ENCODE data around the gene SPOPL. TPM values are rescaled to one million over a fixed set of nuclear protein-coding genes. Genes with fewer than 3 reads are reported as not detected.
"Not testable (repeated sequence)": the region's sequence is repeated elsewhere in the genome, so short reads cannot be mapped to it uniquely, and the experiment has no call there.

SPOPL gene
- polyA plus RNA-seq, 2 of the 4 experiments (the other 2 are of a cell fraction) = 7.2 to 16.9 TPM

GRCh38 chr2:138476940-138477339 is 24.6 kb upstream of the SPOPL start:
- ChIA-PET POLR2A (no interaction called here), CTCF (interaction anchor here (0.6 to 1.5 kb wide), 3 partner anchors 23 to 41 kb away, joined by 3 to 4 read pairs (median 3); no protein-coding TSS in a partner anchor)
- Histone ChIP-seq H3K4me2 (no peak overlapping the region), H3K4me1 (no peaks in the 10 kb centered on the region), H3K4me3 (no peak overlapping the region), H3K9me3 (no peaks in the 10 kb centered on the region), H3K27ac (no peak overlapping the region)
- DNase-seq (ENCODE audit: low read depth in 1 of 2, low spot score in 1 of 2) = no peak
- ATAC-seq = peak; percentile 34 to 68; a peak in 2 of 6 replicates
- TF ChIP-seq RAD21 (conservative IDR thresholded peaks at IDR 0.05 in 1 of 2, IDR thresholded peaks at IDR 0.05 in 1 of 2) (peak in 1 of 2 experiments; percentile 18; a peak in 1 of 5 replicates), BHLHE40 (IDR thresholded peaks at IDR 0.05; ENCODE audit: low read depth, low read length) (no peak)
- FAIRE-seq = no peak
- 90% methylated on average over 4 of the region's 4 CpGs for WGBS (ENCODE audit: missing lambda C conversion rate)

GRCh38 chr2:138482796-138483195 is 18.8 kb upstream of the SPOPL start:
- H3K4me2 ChIP-seq; H3K27ac ChIP-seq; H3K4me1 ChIP-seq; DNase-seq (ENCODE audit: low read depth in 1 of 2, low spot score in 1 of 2); ATAC-seq; H3K9me3 ChIP-seq; FAIRE-seq; POLR2A ChIA-PET; CTCF ChIA-PET; H3K4me3 ChIP-seq: not testable (repeated sequence)

- Histone ChIP-seq H3K9me3 (peaks cover 3% of the 10 kb centered on the region; the same call in 1 of the 3 replicates), H3K4me1 (no peaks in the 10 kb centered on the region), H3K4me2 (no peak overlapping the region), H3K4me3 (no peak overlapping the region), H3K27ac (no peak overlapping the region)
- no peak for TF ChIP-seq CHD4 (IDR thresholded peaks at IDR 0.05; ENCODE audit: borderline replicate concordance)
- TF ChIP-seq EP300 (IDR thresholded peaks at IDR 0.05) = no peak
- TF ChIP-seq RFX5 (IDR thresholded peaks at IDR 0.05) = no peak
- no peak for TF ChIP-seq ZC3H11A (IDR thresholded peaks at IDR 0.05)
- no peak for TF ChIP-seq FOXS1 (CRISPR knock-in tag; IDR thresholded peaks at IDR 0.05)
- TF ChIP-seq MAFK (IDR thresholded peaks at IDR 0.05; ENCODE audit: partially characterized antibody) = no peak
- TF ChIP-seq RCOR1 (IDR thresholded peaks at IDR 0.05; ENCODE audit: low read depth, low read length) = no peak
- ATAC-seq = no peak; a peak in 1 of 6 replicates
- ChIA-PET CTCF (no interaction called here), POLR2A (no interaction called here)
- FAIRE-seq = no peak
- no peak for DNase-seq (ENCODE audit: low read depth in 1 of 2, low spot score in 1 of 2)
Observed at GRCh38 chr2:138485019-138485418, 16.6 kb upstream of the SPOPL start.

GRCh38 chr2:138486363-138487198 is 15.0 kb upstream of the SPOPL start:
- no peak overlapping the region for H3K27ac ChIP-seq
- no peak overlapping the region for H3K4me3 ChIP-seq
- 90% methylated on average over 2 of the region's 2 CpGs for WGBS (ENCODE audit: missing lambda C conversion rate)
- ChIA-PET CTCF (interaction anchor here (0.7 to 1.3 kb wide), 2 partner anchors 13 to 277 kb away, joined by 3 read pairs; no protein-coding TSS in a partner anchor), POLR2A (no interaction called here)
- FAIRE-seq (no peak), ATAC-seq (no peak), DNase-seq (ENCODE audit: low read depth in 1 of 2, low spot score in 1 of 2) (no peak)
- H3K4me2 ChIP-seq = no peak overlapping the region
- peaks cover 3% of the 10 kb centered on the region; the same call in 1 of the 3 replicates for H3K9me3 ChIP-seq
- H3K4me1 ChIP-seq = no peaks in the 10 kb centered on the region
- TF ChIP-seq HMGXB4 (CRISPR knock-in tag; IDR thresholded peaks at IDR 0.05; ENCODE audit: borderline replicate concordance) (no peak), RAD21 (conservative IDR thresholded peaks at IDR 0.05 in 1 of 2, IDR thresholded peaks at IDR 0.05 in 1 of 2) (peak in 1 of 2 experiments; percentile 20; a peak in 1 of 5 replicates)

- H3K27ac ChIP-seq = no peak overlapping the region
- no peak overlapping the region for H3K4me2 ChIP-seq
- FAIRE-seq (no peak), ATAC-seq (no peak), DNase-seq (ENCODE audit: low read depth in 1 of 2, low spot score in 1 of 2) (no peak)
- ChIA-PET CTCF (no interaction called here), POLR2A (no interaction called here)
- no peaks in the 10 kb centered on the region for H3K4me1 ChIP-seq
- no peak overlapping the region for H3K4me3 ChIP-seq
- H3K9me3 ChIP-seq = no peaks in the 10 kb centered on the region
- TF ChIP-seq BHLHE40 (IDR thresholded peaks at IDR 0.05; ENCODE audit: low read depth, low read length) = no peak
- no peak for TF ChIP-seq JUNB (IDR thresholded peaks at IDR 0.05)
- TF ChIP-seq MAFK (IDR thresholded peaks at IDR 0.05; ENCODE audit: partially characterized antibody) = no peak
- no peak for TF ChIP-seq ELK1 (IDR thresholded peaks at IDR 0.05; ENCODE audit: low read depth, low read length)
- no peak for TF ChIP-seq CBX2 (IDR thresholded peaks at IDR 0.05; ENCODE audit: borderline replicate concordance, low read depth)
- TF ChIP-seq MAX (IDR thresholded peaks at IDR 0.05) = no peak
- no peak for TF ChIP-seq RARB (CRISPR knock-in tag; IDR thresholded peaks at IDR 0.05)
- no peak for TF ChIP-seq TFCP2L1 (CRISPR knock-in tag; IDR thresholded peaks at IDR 0.05)
- TF ChIP-seq PHF8 (IDR thresholded peaks at IDR 0.05; ENCODE audit: borderline replicate concordance, low read depth) = no peak
- no peak for TF ChIP-seq HOXB13 (CRISPR knock-in tag; IDR thresholded peaks at IDR 0.05; ENCODE audit: low read depth)
- 70% methylated on average over 4 of the region's 4 CpGs for WGBS (ENCODE audit: missing lambda C conversion rate)
Observed at GRCh38 chr2:138490673-138491494, 10.7 kb upstream of the SPOPL start.
